Effector memory CD4-positive, alpha-beta T cell (primary cell): Measurements from ENCODE around the gene ITGAL.

Experiments used
- DNase-seq, 3 donors: peaks; one replicate each; pipeline ENCODE4 v3.0.0-alpha.2; 2020
- H3K27ac ChIP-seq: 2 replicates; pipeline ENCODE4 v1.7.0; 2013; ENCODE audit warnings: mild to moderate bottlenecking, low read length, moderate library complexity; ENCODE audit not compliant: insufficient read depth, poor library complexity, severe bottlenecking
- H3K27me3 ChIP-seq: replicated peaks from 2 replicates; pipeline ENCODE4 v1.7.0; 2013; ENCODE audit warnings: mild to moderate bottlenecking, low read length; ENCODE audit not compliant: insufficient read depth, control insufficient read depth, poor library complexity, severe bottlenecking
- H3K36me3 ChIP-seq: 2 replicates; pipeline ENCODE4 v1.7.0; 2013; ENCODE audit warnings: mild to moderate bottlenecking, low read length, moderate library complexity; ENCODE audit not compliant: control insufficient read depth, insufficient read depth
- H3K4me1 ChIP-seq: 2 replicates; pipeline ENCODE4 v1.7.0; 2013; ENCODE audit warnings: low read length, mild to moderate bottlenecking; ENCODE audit not compliant: control insufficient read depth, insufficient read depth, poor library complexity, severe bottlenecking
- H3K4me3 ChIP-seq: 2 replicates; pipeline ENCODE4 v1.7.0; 2013; ENCODE audit warnings: low read length, low read depth, mild to moderate bottlenecking; ENCODE audit not compliant: insufficient read depth, poor library complexity, severe bottlenecking
- H3K9me3 ChIP-seq: 2 replicates; pipeline ENCODE4 v1.7.0; 2013; ENCODE audit warnings: mild to moderate bottlenecking, low read length, moderate library complexity; ENCODE audit not compliant: control insufficient read depth
- total RNA-seq, 3 donors: gene quantifications; one replicate each; lab custom pipeline; 2026; lab: John Stamatoyannopoulos, UW

Gene ITGAL
- total RNA-seq, result 544 to 823 (median 562) reads per million in 3 donors

DNA sequence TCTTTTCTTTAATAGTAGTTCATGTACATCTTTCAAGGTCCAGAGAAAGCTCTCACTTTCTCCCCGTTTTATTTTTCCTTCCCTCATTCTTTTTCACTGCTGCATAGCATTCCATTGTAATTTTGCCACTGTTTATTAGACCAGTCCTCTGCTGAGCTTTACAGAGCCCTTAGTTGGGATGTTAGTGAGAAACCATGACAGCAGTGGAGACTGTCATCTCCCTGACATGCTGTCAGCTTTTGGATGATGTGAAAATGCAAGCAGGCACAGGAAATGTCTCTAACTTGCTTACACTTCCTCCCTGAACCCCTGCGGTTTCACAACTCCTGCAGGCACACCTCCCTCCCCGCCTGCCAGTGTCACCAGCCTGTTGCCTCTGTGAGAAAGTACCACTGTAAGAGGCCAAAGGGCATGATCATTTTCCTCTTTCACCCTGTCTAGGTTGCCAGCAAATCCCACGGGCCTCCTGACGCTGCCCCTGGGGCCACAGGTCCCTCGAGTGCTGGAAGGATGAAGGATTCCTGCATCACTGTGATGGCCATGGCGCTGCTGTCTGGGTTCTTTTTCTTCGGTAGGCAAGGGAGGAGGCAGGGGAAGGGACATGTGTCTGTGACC is at the start of gene ITGAL:
ITGAL (plus strand) TSS at position 415 of the 615 bp plus-strand sequence; CDS start at position 511, 96 bp downstream.
- no peaks in the 10 kb centered on the region for H3K9me3 ChIP-seq
- DNase-seq, result peak; percentile 72 to 83 (median 73)
- H3K4me3 ChIP-seq, result peak within 1 kb of the TSS; percentile 51
- no peaks in the 10 kb centered on the region for H3K27me3 ChIP-seq
- H3K36me3 ChIP-seq, result peaks cover 11% of the 10 kb centered on the region
- H3K4me1 ChIP-seq, result peaks cover 44% of the 10 kb centered on the region
- H3K27ac ChIP-seq, result peak within 1 kb of the TSS; percentile 84

DNA sequence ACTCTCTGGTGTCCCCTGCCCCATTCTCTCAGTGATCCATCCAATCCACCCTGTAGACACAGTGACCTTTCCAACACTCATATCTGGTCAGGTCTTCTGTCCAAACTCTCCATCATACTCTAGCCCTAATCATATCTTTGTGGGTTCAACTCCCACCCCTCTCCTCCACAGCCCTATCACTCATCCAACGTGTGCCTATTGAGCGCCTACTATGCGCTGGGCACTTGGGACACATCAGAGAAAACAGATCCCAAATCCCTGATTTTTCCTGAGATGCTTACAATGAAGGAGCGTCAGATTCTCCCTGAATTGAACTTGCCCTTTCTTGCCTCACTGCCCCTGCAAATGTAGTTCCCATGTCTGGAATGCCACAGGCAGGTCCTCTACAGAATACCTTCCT is 44.5 kb upstream of the ITGAL start:
- Histone ChIP-seq H3K4me3 (no peak overlapping the region), H3K27ac (no peak overlapping the region), H3K9me3 (no peaks in the 10 kb centered on the region), H3K4me1 (peaks cover 7% of the 10 kb centered on the region), H3K36me3 (peaks cover 15% of the 10 kb centered on the region), H3K27me3 (no peaks in the 10 kb centered on the region)
- DNase-seq, result no peak

DNA sequence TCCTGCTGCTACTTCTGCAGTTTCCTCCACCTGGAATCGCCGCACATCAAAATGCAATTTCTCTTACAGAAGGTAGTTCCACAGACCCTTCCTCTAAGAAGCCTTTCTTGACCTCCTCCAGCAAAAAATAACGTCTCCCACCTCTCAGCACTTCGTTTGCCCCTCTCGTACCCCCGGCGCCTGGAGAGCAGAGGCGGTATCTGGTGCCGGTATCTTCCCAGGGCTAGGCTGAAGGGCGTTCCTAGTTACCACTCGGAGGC is 43.2 kb upstream of the ITGAL start:
- no peak for DNase-seq
- no peaks in the 10 kb centered on the region for H3K27me3 ChIP-seq
- peak overlapping the region; percentile 64 for H3K4me3 ChIP-seq
- peaks cover 4% of the 10 kb centered on the region for H3K36me3 ChIP-seq
- H3K9me3 ChIP-seq, result no peaks in the 10 kb centered on the region
- H3K4me1 ChIP-seq, result peaks cover 7% of the 10 kb centered on the region
- H3K27ac ChIP-seq, result peak overlapping the region; percentile 71

DNA sequence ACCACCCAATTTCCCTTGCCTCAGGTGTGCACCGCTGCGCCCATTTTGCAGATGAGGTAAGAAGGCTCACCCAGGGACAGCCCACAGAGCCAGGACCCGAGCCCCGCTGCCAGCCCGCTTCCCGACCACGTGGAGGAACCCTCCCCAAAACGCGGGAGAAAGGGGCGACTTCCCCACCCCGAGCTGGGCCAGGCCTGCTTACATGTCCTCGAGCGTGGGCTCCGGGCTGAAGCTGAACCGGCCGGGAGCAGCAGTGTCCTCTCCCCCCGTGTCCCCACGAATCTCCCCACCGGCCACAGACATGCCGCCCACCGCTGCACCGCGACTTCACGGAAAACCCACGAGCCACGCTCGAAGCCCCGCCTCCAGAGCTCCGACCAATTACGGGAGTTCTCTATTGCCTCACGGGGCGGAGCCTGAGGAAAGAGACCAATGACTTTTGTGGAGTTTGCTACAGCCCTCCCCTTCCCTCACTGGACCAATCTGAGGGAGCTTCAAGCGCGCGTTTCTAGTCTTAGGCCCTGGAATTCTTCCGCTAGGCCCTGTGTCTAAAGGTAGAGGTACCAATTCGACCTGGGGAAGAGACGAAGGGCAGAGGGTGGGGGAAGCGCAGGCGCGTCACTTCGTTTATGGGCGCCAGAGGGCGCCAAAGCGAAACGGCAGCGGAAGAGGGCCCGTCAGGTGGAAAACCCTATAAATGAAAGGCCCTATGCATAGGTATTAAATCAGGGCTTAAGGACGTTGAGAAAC is 42.7 kb upstream of the ITGAL start, which contains the start of gene DCTPP1:
DCTPP1 (minus strand) TSS at position 353 of the 750 bp plus-strand sequence; CDS start at position 303, 50 bp downstream.
- Histone ChIP-seq H3K27me3 (no peaks in the 10 kb centered on the region), H3K4me1 (peaks cover 7% of the 10 kb centered on the region), H3K4me3 (peak within 1 kb of the TSS; percentile 64), H3K36me3 (no peaks in the 10 kb centered on the region), H3K9me3 (no peaks in the 10 kb centered on the region), H3K27ac (peak within 1 kb of the TSS; percentile 71)
- DNase-seq, result peak; percentile 93 to 96 (median 94)

DNA sequence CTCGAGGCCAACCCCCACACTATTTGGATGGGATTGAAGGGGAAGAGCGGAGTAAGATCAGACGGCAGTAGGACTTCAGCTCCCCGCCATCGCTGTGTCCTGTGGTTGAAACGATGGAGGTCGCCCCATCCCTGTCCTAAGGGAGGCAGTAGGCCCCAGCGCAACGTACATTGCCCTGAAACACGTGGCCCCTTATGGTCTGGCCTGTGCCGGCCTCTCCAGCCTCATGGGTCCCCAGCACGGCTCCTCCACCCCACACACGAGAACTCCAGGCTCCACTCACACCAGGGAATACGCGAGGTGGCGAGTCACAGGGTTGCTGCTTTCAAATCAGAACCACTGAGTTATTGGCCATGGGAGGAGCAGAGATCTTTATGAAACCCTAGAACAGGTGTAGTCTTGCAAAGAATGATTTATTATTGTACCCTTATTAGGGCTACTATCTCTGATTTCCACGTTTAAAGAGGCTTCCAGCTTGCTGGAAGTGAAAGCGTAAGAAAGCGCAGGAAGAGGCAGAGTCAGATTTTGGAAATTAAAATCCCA is 42.0 kb upstream of the ITGAL start:
- no peaks in the 10 kb centered on the region for H3K9me3 ChIP-seq
- no peaks in the 10 kb centered on the region for H3K36me3 ChIP-seq
- no peaks in the 10 kb centered on the region for H3K27me3 ChIP-seq
- peak overlapping the region; percentile 54 for H3K27ac ChIP-seq
- H3K4me3 ChIP-seq, result no peak overlapping the region
- peak in 1 of 3 donors; percentile 11 for DNase-seq
- H3K4me1 ChIP-seq, result peaks cover 7% of the 10 kb centered on the region

DNA sequence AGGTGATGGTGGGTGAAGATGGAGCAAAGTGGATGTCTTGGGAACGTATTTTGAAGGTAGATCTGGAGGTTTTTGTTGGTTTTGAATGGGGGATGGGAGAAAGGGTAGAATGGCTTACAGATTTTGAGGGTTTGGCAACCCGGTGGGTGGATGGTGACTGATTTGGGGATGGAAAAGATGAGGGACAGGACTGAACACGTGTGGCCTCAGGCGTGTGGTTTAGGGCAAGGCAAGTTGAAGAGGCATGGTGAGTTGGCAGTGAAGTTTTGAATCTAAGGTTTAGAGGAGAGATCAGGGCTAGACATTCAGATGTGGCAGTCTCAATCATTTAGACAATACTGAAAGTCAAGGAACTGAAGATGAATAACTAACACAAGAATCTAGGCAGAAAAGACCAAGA is 37.7 kb upstream of the ITGAL start:
- Histone ChIP-seq H3K36me3 (no peaks in the 10 kb centered on the region), H3K27me3 (no peaks in the 10 kb centered on the region), H3K9me3 (no peaks in the 10 kb centered on the region), H3K4me1 (peaks cover 7% of the 10 kb centered on the region), H3K4me3 (no peak overlapping the region), H3K27ac (no peak overlapping the region)
- DNase-seq, result no peak

DNA sequence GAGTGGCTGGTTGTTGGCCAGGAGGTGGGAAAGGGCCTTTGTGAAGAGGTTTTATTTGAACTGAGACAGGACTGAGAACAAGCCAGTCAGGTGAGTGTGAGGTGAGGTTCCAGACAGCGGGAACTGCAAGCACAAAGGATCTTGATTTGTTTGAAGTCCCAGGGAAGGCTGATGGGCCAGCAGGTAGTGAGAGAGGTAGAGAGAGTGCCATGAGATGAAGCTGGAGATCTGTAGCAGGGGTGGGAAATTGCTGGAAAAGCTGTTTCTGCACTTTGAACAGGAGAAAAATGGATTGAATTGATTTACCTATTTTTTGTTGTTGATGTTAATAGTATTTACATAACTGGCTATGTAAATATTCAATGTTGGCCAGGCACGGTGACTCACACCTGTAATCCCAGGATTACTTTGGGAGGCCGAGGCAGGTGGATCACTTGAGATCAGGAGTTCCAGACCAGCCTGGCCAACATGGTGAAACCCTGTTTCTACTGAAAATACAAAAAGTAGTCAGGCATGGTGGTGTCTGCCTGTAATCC is 35.0 kb upstream of the ITGAL start:
- Histone ChIP-seq H3K9me3 (no peaks in the 10 kb centered on the region), H3K27ac (no peak overlapping the region), H3K27me3 (no peaks in the 10 kb centered on the region), H3K4me3 (no peak overlapping the region), H3K36me3 (no peaks in the 10 kb centered on the region), H3K4me1 (no peaks in the 10 kb centered on the region)
- no peak for DNase-seq

DNA sequence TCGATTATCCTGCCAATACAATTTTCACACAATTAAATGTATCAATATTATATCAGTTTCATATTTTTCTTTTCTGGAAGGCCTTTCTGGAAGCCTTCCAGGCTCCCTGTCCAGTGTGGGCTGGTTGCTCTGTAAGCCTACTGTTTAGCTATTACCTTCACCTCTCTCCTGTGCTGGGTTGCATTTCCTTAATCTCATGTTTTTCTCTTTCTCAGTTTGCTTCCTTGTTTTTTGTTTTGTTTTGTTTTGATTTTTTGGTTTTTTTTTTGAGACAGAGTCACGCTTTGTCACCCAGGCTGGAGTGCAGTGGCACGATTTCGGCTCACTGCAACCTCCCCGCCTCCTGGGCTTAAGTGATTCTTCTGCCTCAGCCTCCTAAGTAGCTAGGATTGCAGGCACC is 33.7 kb upstream of the ITGAL start:
- no peaks in the 10 kb centered on the region for H3K9me3 ChIP-seq
- DNase-seq, result no peak
- no peak overlapping the region for H3K4me3 ChIP-seq
- H3K4me1 ChIP-seq, result peaks cover 7% of the 10 kb centered on the region
- H3K27ac ChIP-seq, result no peak overlapping the region
- H3K36me3 ChIP-seq, result peaks cover 4% of the 10 kb centered on the region
- H3K27me3 ChIP-seq, result no peaks in the 10 kb centered on the region

DNA sequence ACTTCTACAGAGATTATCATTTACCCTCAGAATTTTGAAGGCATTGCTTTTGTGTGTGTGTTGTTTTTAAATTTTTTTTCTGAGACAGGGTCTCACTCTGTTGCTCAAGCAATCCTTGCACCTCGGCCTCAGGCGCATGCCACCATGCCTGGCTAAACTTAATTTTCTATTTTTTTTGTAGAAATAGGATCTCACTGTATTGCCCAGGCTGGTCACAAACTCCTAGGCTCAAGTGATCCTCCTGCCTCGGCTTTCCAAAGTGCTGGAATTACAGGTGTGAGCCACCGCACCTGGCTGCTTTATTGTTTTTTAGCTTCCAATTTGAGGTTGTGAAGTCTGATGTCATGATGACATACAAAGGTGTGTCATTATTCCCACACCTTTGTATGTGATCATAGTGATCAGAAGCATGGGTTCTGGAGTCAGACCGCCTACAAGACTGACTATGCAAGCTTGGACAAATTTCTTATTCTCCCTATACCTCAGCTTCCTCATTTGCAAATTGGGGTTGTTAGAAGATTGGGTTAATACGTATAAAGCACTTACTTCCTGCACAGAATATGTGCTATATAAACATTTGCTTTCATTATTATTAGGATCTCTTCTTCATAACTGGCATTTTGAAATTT is 32.7 kb upstream of the ITGAL start:
- Histone ChIP-seq H3K9me3 (no peaks in the 10 kb centered on the region), H3K27me3 (no peaks in the 10 kb centered on the region), H3K4me3 (no peak overlapping the region), H3K36me3 (peaks cover 4% of the 10 kb centered on the region), H3K4me1 (peaks cover 16% of the 10 kb centered on the region), H3K27ac (no peak overlapping the region)
- DNase-seq, result no peak
